GM12878 (cell line): ENCODE data around the gene AGBL4. TPM values are rescaled to one million over a fixed set of nuclear protein-coding genes. Genes with fewer than 3 reads are reported as not detected.

ENCODE experiments used
- ATAC-seq: fragments of 200-7000 bp; cut with Tn5 transposase; 3 replicates; pipeline ENCODE4 v1.9.1; 2020; ENCODE audit warnings: mild to moderate bottlenecking, moderate library complexity
- BruUV-seq: library from RNA; stranded (reverse); fragments of 400-500 nt; replicated peaks from 2 replicates; lab custom pipeline; 2021; lab: Mats Ljungman, UMichigan
- CTCF ChIA-PET: fragments of 300-600 bp; sonication (Branson Sonifier 250); formaldehyde crosslinking; extraction: SDS; loops from one replicate; lab custom pipeline; 2021; ENCODE audit warnings: inconsistent platforms; lab: Yijun Ruan, JAX
- POLR2A ChIA-PET: fragments of 350-600 bp; formaldehyde crosslinking; extraction: SDS; loops from one replicate; lab custom pipeline; 2021; ENCODE audit warnings: inconsistent platforms; lab: Charles Lee
- RAD21 ChIA-PET: fragments of 300-600 bp; sonication (Branson Sonifier 250); formaldehyde crosslinking; loops from one replicate; lab custom pipeline; 2023; ENCODE audit warnings: antibody characterized with exemption; ENCODE audit not compliant: unreplicated experiment; lab: Charles Lee
- SMC1A ChIA-PET: fragments of 300-600 bp; sonication (Branson Sonifier 250); formaldehyde crosslinking; loops from one replicate; lab custom pipeline; 2023; ENCODE audit not compliant: unreplicated experiment, uncharacterized antibody; lab: Charles Lee
- DNase-seq: peaks from one replicate; pipeline ENCODE4 v3.0.0-alpha.2; 2011; ENCODE audit warnings: low read depth, low spot score
- FAIRE-seq: peaks from 3 replicates; lab custom pipeline; 2011; peaks lifted over from hg19 to GRCh38; lab: Jason Lieb, UNC
- H2AFZ ChIP-seq: 2 replicates; pipeline ENCODE4 v1.6.0; 2011; ENCODE audit warnings: low read depth, low read length, control low read depth; ENCODE audit not compliant: control insufficient read depth
- H3K27ac ChIP-seq: 2 replicates; pipeline ENCODE4 v1.5.1; 2011; ENCODE audit warnings: control low read depth; ENCODE audit not compliant: control insufficient read depth, insufficient read depth
- H3K27me3 ChIP-seq, 2 experiments: replicated peaks in 1 of 2; 2 replicates each; pipeline versions ENCODE4 v1.6.0 to v1.6.1; 2011; ENCODE audit warnings: low read length in 1 of 2; ENCODE audit not compliant: control insufficient read depth in 2 of 2, insufficient read depth in 2 of 2
- H3K36me3 ChIP-seq, 2 experiments: 2 replicates each; pipeline ENCODE4 v1.5.1; 2011; ENCODE audit warnings: low read length in 1 of 2; ENCODE audit not compliant: control insufficient read depth in 2 of 2, insufficient read depth in 2 of 2
- H3K4me1 ChIP-seq: 2 replicates; pipeline ENCODE4 v1.6.1; 2011; ENCODE audit warnings: mild to moderate bottlenecking, low read length, moderate library complexity, mixed read lengths; ENCODE audit not compliant: control insufficient read depth, insufficient read depth
- H3K4me2 ChIP-seq: 2 replicates; pipeline ENCODE4 v1.6.0; 2011; ENCODE audit warnings: control low read depth; ENCODE audit not compliant: control insufficient read depth, insufficient read depth
- H3K4me3 ChIP-seq: fragments of 200-600 bp; sonication (generic); 2 replicates; pipeline ENCODE4 v1.5.1; 2016
- H3K79me2 ChIP-seq: 2 replicates; pipeline ENCODE4 v1.6.0; 2011; ENCODE audit warnings: low read length; ENCODE audit not compliant: control insufficient read depth, insufficient read depth
- H3K9ac ChIP-seq: 2 replicates; pipeline ENCODE4 v1.8.0; 2011; ENCODE audit warnings: low read length, control low read depth, mixed read lengths; ENCODE audit not compliant: control insufficient read depth, insufficient read depth
- H3K9me3 ChIP-seq: replicated peaks from 3 replicates; pipeline ENCODE4 v1.5.1; 2011; ENCODE audit warnings: mild to moderate bottlenecking, low read length; ENCODE audit not compliant: control insufficient read depth, insufficient read depth
- H4K20me1 ChIP-seq: 2 replicates; pipeline ENCODE4 v1.6.0; 2011; ENCODE audit not compliant: control insufficient read depth, insufficient read depth
- CBX5 ChIP-seq: sonication (generic); IDR thresholded peaks from 2 replicates; pipeline ENCODE4 v1.6.1; 2016; ENCODE audit warnings: low read depth, moderate library complexity, mild to moderate bottlenecking, inconsistent platforms
- CHD1 ChIP-seq: IDR thresholded peaks from 2 replicates; pipeline ENCODE4 v1.6.1; 2012; ENCODE audit warnings: low read depth, low read length, improper control_type of control experiment
- CHD4 ChIP-seq: fragments of 200-600 bp; sonication (generic); IDR thresholded peaks from 2 replicates; pipeline ENCODE4 v1.6.1; 2016; ENCODE audit warnings: mild to moderate bottlenecking
- GABPA ChIP-seq: IDR thresholded peaks from 2 replicates; pipeline ENCODE4 v1.6.1; 2014; ENCODE audit warnings: antibody characterized with exemption, low read depth, mild to moderate bottlenecking, inconsistent platforms
- HDAC6 ChIP-seq: fragments of 200-600 bp; sonication (generic); IDR thresholded peaks from one replicate; pipeline ENCODE4 v1.8.0; 2017; ENCODE audit warnings: antibody characterized with exemption; ENCODE audit not compliant: unreplicated experiment
- KAT2A ChIP-seq: conservative IDR thresholded peaks from 2 replicates; pipeline ENCODE4 v1.6.1; 2011; ENCODE audit warnings: low read depth, low read length; ENCODE audit not compliant: control insufficient read depth
- KLF5 ChIP-seq: fragments of 450-650 bp; IDR thresholded peaks from 2 replicates; pipeline ENCODE4 v1.6.1; 2014; ENCODE audit warnings: mild to moderate bottlenecking; ENCODE audit not compliant: partially characterized antibody
- MYC ChIP-seq: IDR thresholded peaks from 2 replicates; pipeline ENCODE4 v1.6.1; 2011; ENCODE audit warnings: mild to moderate bottlenecking, low read length, moderate library complexity, inconsistent platforms; ENCODE audit not compliant: insufficient read depth, insufficient replicate concordance, insufficient read length, severe bottlenecking
- NR2C1 ChIP-seq: fragments of 450-650 bp; IDR thresholded peaks from 2 replicates; pipeline ENCODE4 v1.6.1; 2017; ENCODE audit warnings: antibody characterized with exemption, mild to moderate bottlenecking, moderate library complexity
- NR2F1 ChIP-seq: fragments of 450-650 bp; conservative IDR thresholded peaks from 2 replicates; pipeline ENCODE4 v1.6.1; 2017; ENCODE audit warnings: mild to moderate bottlenecking
- POLR2AphosphoS2 ChIP-seq: IDR thresholded peaks from 2 replicates; pipeline ENCODE4 v1.6.1; 2011; ENCODE audit warnings: low read depth, mild to moderate bottlenecking, low read length, improper control_type of control experiment, moderate library complexity
- RB1 ChIP-seq: fragments of 450-650 bp; formaldehyde crosslinking; IDR thresholded peaks from 2 replicates; pipeline ENCODE4 v1.6.1; 2017; ENCODE audit warnings: mild to moderate bottlenecking, borderline replicate concordance
- SIN3A ChIP-seq: IDR thresholded peaks from 2 replicates; pipeline ENCODE4 v1.6.1; 2012; ENCODE audit warnings: low read depth, low read length, improper control_type of control experiment
- SMAD5 ChIP-seq: IDR thresholded peaks from 2 replicates; pipeline ENCODE4 v1.6.1; 2016; ENCODE audit warnings: antibody characterized with exemption, low read depth
- TCF3 ChIP-seq: IDR thresholded peaks from 2 replicates; pipeline ENCODE4 v1.6.1; 2012; ENCODE audit warnings: low read depth, mild to moderate bottlenecking, low read length, borderline replicate concordance; ENCODE audit not compliant: insufficient read depth
- YY1 ChIP-seq: IDR thresholded peaks from 2 replicates; pipeline ENCODE4 v1.6.1; 2011; ENCODE audit warnings: low read depth, mild to moderate bottlenecking, low read length
- WGBS: methylation state at CpG from one replicate; pipeline ENCODE4 v1.1.6; 2016; ENCODE audit warnings: low lambda C conversion rate; ENCODE audit not compliant: insufficient replicate concordance, insufficient coverage; ENCODE audit errors: missing lambda C conversion rate; 5-methylcytosine and 5-hydroxymethylcytosine counted together
- in situ Hi-C: fragments of 300-500 bp; cut with MboI; formaldehyde crosslinking; loops from 9 replicates; pipeline ENCODE4 v1.14.3; 2018; ENCODE audit warnings: mixed read lengths
- intact Hi-C: fragments of 100-400 bp; cut with micrococcal nuclease; formaldehyde crosslinking; loops from one replicate; pipeline ENCODE4 v1.14.2; 2022; ENCODE audit not compliant: unreplicated experiment
- polyA plus RNA-seq, 11 experiments: library from polyadenylated mRNA; depleted of rRNA in 4 of 11; unstranded in 6 of 11; stranded (reverse) in 5 of 11; fragments of >200 nt; fragmentation: Nextera tagmentation in 4 of 11; fragmentation: Illumina TruSeq in 1 of 11; extraction: Ambion mirVana in 4 of 11; extraction: Trizol in 1 of 11; gene quantifications; 1 replicate in 1 of 11; 2 replicates in 10 of 11; pipeline versions ENCODE4 v1.2.1 to v1.2.3, GENCODE V29; 2011 to 2016; ENCODE audit warnings: inconsistent platforms in 2 of 11, missing spikeins in 2 of 11, low read depth in 1 of 11
- total RNA-seq, 4 experiments: library from RNA; depleted of rRNA in 3 of 4; stranded (reverse); fragments of >200 nt in 3 of 4; fragmentation: Illumina TruSeq in 1 of 4; extraction: Trizol in 1 of 4; gene quantifications; 2 replicates each; pipeline versions ENCODE4 v1.2.1 to v1.2.3, GENCODE V29; 2013 to 2021
- TF ChIP-seq, protein P1 (sequence below): IDR thresholded peaks from 2 replicates; pipeline ENCODE4 v1.6.1; 2012; ENCODE audit warnings: mild to moderate bottlenecking, low read depth, low read length
- TF ChIP-seq, protein P2 (sequence below): fragments of 450-650 bp; IDR thresholded peaks from 2 replicates; pipeline ENCODE4 v1.6.1; 2017; ENCODE audit warnings: low read depth, mild to moderate bottlenecking, moderate library complexity

Gene AGBL4
- total and polyA plus RNA-seq, 10 of the 15 experiments (the other 5 are each of a cell fraction or from before 2014, with no cell fraction given): 0.31 TPM; not detected in 9

DNA sequence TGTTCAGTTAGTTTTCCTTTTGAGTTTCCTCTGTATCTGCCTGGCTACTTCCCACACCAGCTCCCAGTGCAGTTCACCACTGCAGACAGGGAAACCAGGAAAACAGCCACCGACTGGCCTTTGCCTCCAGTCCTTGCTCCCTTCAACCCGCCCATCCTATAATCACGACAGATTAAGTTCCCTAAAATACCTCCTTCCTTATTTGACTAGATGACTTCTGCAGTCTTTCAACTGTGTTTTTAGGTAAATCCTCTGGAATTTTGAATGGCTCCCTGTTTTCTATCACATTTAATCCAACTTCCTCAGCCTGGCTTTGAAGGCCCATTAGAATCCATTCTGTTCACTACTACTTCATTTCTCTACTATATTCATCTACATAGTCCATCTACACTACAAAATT lies 1284.7 kb downstream of the AGBL4 start:
- in situ Hi-C loops (no loop called here), intact Hi-C loops (no loop called here)
- no peak for FAIRE-seq
- no peak for ATAC-seq
- Histone ChIP-seq H3K4me1 (no peaks in the 10 kb centered on the region), H3K4me2 (no peak overlapping the region), H3K9me3 (no peaks in the 10 kb centered on the region), H3K4me3 (no peak overlapping the region), H4K20me1 (no peaks in the 10 kb centered on the region), H3K9ac (no peak overlapping the region), H3K79me2 (no peaks in the 10 kb centered on the region), H3K36me3 (no peaks in the 10 kb centered on the region), H3K27ac (no peak overlapping the region), H3K27me3 (no peaks in the 10 kb centered on the region; a peak in 1 of 4 replicates), H2AFZ (no peak overlapping the region)
- ChIA-PET CTCF (no interaction called here), POLR2A (no interaction called here), SMC1A (no interaction called here), RAD21 (no interaction called here)
- no peak for DNase-seq
- WGBS: 24% methylated on average over 3 of the region's 3 CpGs
- no TSS peak for BruUV-seq
- no peak for TF ChIP-seq RB1
- no peak for TF ChIP-seq KAT2A
- no peak for TF ChIP-seq NR2C1
- TF ChIP-seq, protein P1, sequence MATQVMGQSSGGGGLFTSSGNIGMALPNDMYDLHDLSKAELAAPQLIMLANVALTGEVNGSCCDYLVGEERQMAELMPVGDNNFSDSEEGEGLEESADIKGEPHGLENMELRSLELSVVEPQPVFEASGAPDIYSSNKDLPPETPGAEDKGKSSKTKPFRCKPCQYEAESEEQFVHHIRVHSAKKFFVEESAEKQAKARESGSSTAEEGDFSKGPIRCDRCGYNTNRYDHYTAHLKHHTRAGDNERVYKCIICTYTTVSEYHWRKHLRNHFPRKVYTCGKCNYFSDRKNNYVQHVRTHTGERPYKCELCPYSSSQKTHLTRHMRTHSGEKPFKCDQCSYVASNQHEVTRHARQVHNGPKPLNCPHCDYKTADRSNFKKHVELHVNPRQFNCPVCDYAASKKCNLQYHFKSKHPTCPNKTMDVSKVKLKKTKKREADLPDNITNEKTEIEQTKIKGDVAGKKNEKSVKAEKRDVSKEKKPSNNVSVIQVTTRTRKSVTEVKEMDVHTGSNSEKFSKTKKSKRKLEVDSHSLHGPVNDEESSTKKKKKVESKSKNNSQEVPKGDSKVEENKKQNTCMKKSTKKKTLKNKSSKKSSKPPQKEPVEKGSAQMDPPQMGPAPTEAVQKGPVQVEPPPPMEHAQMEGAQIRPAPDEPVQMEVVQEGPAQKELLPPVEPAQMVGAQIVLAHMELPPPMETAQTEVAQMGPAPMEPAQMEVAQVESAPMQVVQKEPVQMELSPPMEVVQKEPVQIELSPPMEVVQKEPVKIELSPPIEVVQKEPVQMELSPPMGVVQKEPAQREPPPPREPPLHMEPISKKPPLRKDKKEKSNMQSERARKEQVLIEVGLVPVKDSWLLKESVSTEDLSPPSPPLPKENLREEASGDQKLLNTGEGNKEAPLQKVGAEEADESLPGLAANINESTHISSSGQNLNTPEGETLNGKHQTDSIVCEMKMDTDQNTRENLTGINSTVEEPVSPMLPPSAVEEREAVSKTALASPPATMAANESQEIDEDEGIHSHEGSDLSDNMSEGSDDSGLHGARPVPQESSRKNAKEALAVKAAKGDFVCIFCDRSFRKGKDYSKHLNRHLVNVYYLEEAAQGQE: no peak
- TF ChIP-seq CBX5: no peak
- no peak for TF ChIP-seq CHD4
- TF ChIP-seq NR2F1: no peak
- TF ChIP-seq CHD1: no peak
- no peak for TF ChIP-seq TCF3
- TF ChIP-seq HDAC6: no peak
- TF ChIP-seq, protein P2, sequence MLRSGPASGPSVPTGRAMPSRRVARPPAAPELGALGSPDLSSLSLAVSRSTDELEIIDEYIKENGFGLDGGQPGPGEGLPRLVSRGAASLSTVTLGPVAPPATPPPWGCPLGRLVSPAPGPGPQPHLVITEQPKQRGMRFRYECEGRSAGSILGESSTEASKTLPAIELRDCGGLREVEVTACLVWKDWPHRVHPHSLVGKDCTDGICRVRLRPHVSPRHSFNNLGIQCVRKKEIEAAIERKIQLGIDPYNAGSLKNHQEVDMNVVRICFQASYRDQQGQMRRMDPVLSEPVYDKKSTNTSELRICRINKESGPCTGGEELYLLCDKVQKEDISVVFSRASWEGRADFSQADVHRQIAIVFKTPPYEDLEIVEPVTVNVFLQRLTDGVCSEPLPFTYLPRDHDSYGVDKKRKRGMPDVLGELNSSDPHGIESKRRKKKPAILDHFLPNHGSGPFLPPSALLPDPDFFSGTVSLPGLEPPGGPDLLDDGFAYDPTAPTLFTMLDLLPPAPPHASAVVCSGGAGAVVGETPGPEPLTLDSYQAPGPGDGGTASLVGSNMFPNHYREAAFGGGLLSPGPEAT: no peak
- no peak for TF ChIP-seq SMAD5
- no peak for TF ChIP-seq POLR2AphosphoS2
- TF ChIP-seq GABPA: no peak
- TF ChIP-seq MYC: no peak
- no peak for TF ChIP-seq YY1
- no peak for TF ChIP-seq KLF5
- no peak for TF ChIP-seq SIN3A
